SU-DHL-6 (cell line): ENCODE measurements around the gene GUCY1B1.

Experiments used
- H2AFZ ChIP-seq: fragments of 200-600 bp; sonication (generic); 2 replicates; pipeline ENCODE4 v1.6.1; 2014; ENCODE audit warnings: low read depth, mild to moderate bottlenecking, moderate library complexity, mixed read lengths, antibody characterized with exemption, low read length; ENCODE audit not compliant: severe bottlenecking
- H3F3A ChIP-seq: fragments of 200-600 bp; shearing (Covaris generic); 2 replicates; pipeline ENCODE4 v1.6.0; 2016; ENCODE audit warnings: antibody characterized with exemption, mild to moderate bottlenecking; ENCODE audit not compliant: insufficient read depth
- H3K27ac ChIP-seq: fragments of 200-600 bp; sonication (generic); 2 replicates; pipeline ENCODE4 v1.5.1; 2016; ENCODE audit warnings: low read depth, mild to moderate bottlenecking, low read length, moderate library complexity, mixed read lengths
- H3K27me3 ChIP-seq: fragments of 200-600 bp; sonication (generic), shearing (Covaris generic); 2 replicates; pipeline ENCODE4 v1.6.0; 2014; ENCODE audit warnings: mild to moderate bottlenecking, low read length
- H3K36me3 ChIP-seq: fragments of 200-600 bp; sonication (generic); 2 replicates; pipeline ENCODE4 v1.6.1; 2014; ENCODE audit warnings: mild to moderate bottlenecking, low read length, mixed read lengths
- H3K4me2 ChIP-seq: fragments of 300-600, 200-600 bp; shearing (Covaris generic), sonication (generic); 2 replicates; pipeline ENCODE4 v1.6.0; 2014; ENCODE audit warnings: low read length, low read depth, mild to moderate bottlenecking; ENCODE audit not compliant: poor library complexity, severe bottlenecking
- H3K4me3 ChIP-seq: fragments of 200-600 bp; sonication (generic); 2 replicates; pipeline ENCODE4 v1.5.1; 2014; ENCODE audit warnings: antibody characterized with exemption, low read length, mild to moderate bottlenecking, mixed read lengths; ENCODE audit not compliant: insufficient read depth, poor library complexity, severe bottlenecking
- H3K79me2 ChIP-seq: fragments of 200-600 bp; sonication (generic); 2 replicates; pipeline ENCODE4 v1.6.1; 2014; ENCODE audit warnings: mild to moderate bottlenecking, low read length, moderate library complexity; ENCODE audit not compliant: insufficient read depth
- H3K9ac ChIP-seq: fragments of 200-600 bp; sonication (generic); 2 replicates; pipeline ENCODE4 v1.7.0; 2014; ENCODE audit warnings: mild to moderate bottlenecking, low read length
- H3K9me2 ChIP-seq: fragments of 200-600 bp; sonication (generic); replicated peaks from 2 replicates; pipeline ENCODE4 v1.6.1; 2014; ENCODE audit warnings: low read length; ENCODE audit not compliant: insufficient read depth
- H3K9me3 ChIP-seq: fragments of 200-600 bp; sonication (generic); 2 replicates; pipeline ENCODE4 v1.6.1; 2014; ENCODE audit warnings: low read length, mixed read lengths; ENCODE audit not compliant: insufficient read depth
- H4K20me1 ChIP-seq: fragments of 200-600 bp; sonication (generic); 2 replicates; pipeline ENCODE4 v1.6.1; 2014; ENCODE audit warnings: low read depth, mild to moderate bottlenecking, antibody characterized with exemption, low read length, moderate library complexity, mixed read lengths
- EZH2phosphoT487 ChIP-seq: fragments of 200-600 bp; sonication (generic), shearing (Covaris generic); conservative IDR thresholded peaks from 2 replicates; pipeline ENCODE4 v1.6.1; 2018; ENCODE audit warnings: mild to moderate bottlenecking, antibody characterized with exemption, low read length, moderate library complexity, mixed read lengths
- TF ChIP-seq, protein P1 (sequence below): fragments of 200-600 bp; sonication (generic); IDR thresholded peaks from one replicate; pipeline ENCODE4 v1.5.1; 2017; ENCODE audit warnings: antibody characterized with exemption, mild to moderate bottlenecking, low read length, moderate library complexity; ENCODE audit not compliant: insufficient read depth, poor library complexity, severe bottlenecking

Gene GUCY1B1

GRCh38 chr4:155734951-155735350, 23.9 kb upstream of the GUCY1B1 start:
- H3F3A ChIP-seq, result no peaks in the 10 kb centered on the region

DNA sequence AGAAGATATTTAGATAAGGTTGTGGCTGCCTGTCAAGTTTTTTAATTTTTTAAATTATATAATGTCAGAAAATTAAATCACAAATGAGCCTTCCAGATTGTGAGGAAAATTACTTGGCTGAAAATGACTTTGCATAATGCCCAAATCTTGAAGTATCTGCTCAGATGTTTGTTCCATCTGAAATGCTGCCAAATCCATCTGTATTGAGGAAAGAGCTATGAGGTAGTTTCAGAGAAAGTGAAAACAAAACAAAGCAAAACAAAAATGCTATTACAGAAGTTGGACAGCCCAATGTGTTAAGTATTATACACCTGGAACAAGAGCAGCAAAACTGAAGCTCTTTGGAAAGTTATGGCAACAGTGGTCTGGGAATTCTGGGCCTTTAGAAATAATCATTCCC, 23.3 kb upstream of the GUCY1B1 start:
- Histone ChIP-seq H3K27ac (no peak overlapping the region), H3K27me3 (no peaks in the 10 kb centered on the region), H3K9ac (no peak overlapping the region), H4K20me1 (no peaks in the 10 kb centered on the region), H3K4me3 (no peak overlapping the region), H3K36me3 (no peaks in the 10 kb centered on the region), H2AFZ (no peak overlapping the region), H3K4me2 (no peak overlapping the region), H3K79me2 (no peaks in the 10 kb centered on the region), H3F3A (no peaks in the 10 kb centered on the region), H3K9me3 (no peaks in the 10 kb centered on the region), H3K9me2 (no peaks in the 10 kb centered on the region)
- TF ChIP-seq, protein P1, sequence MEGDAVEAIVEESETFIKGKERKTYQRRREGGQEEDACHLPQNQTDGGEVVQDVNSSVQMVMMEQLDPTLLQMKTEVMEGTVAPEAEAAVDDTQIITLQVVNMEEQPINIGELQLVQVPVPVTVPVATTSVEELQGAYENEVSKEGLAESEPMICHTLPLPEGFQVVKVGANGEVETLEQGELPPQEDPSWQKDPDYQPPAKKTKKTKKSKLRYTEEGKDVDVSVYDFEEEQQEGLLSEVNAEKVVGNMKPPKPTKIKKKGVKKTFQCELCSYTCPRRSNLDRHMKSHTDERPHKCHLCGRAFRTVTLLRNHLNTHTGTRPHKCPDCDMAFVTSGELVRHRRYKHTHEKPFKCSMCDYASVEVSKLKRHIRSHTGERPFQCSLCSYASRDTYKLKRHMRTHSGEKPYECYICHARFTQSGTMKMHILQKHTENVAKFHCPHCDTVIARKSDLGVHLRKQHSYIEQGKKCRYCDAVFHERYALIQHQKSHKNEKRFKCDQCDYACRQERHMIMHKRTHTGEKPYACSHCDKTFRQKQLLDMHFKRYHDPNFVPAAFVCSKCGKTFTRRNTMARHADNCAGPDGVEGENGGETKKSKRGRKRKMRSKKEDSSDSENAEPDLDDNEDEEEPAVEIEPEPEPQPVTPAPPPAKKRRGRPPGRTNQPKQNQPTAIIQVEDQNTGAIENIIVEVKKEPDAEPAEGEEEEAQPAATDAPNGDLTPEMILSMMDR, result no peak
- TF ChIP-seq EZH2phosphoT487, result no peak

More at GRCh38 chr4:155734951-155735350, 23.9 kb upstream of the GUCY1B1 start:
- Histone ChIP-seq H3K4me3 (no peak overlapping the region), H3K27ac (no peak overlapping the region), H3K36me3 (no peaks in the 10 kb centered on the region), H4K20me1 (no peaks in the 10 kb centered on the region), H3K27me3 (no peaks in the 10 kb centered on the region), H2AFZ (no peak overlapping the region), H3K9ac (no peak overlapping the region), H3K79me2 (no peaks in the 10 kb centered on the region), H3K4me2 (no peak overlapping the region), H3K9me2 (no peaks in the 10 kb centered on the region), H3K9me3 (no peaks in the 10 kb centered on the region)
- no peak for TF ChIP-seq EZH2phosphoT487
- TF ChIP-seq, protein P1, result no peak

- no peaks in the 10 kb centered on the region for H4K20me1 ChIP-seq
- H3K9me2 ChIP-seq, result no peaks in the 10 kb centered on the region
- no peaks in the 10 kb centered on the region for H3K79me2 ChIP-seq
- H3F3A ChIP-seq, result no peaks in the 10 kb centered on the region
- no peak overlapping the region for H3K27ac ChIP-seq
- H3K9me3 ChIP-seq, result no peaks in the 10 kb centered on the region
- no peak overlapping the region for H3K9ac ChIP-seq
- H3K4me2 ChIP-seq, result no peak overlapping the region
- TF ChIP-seq EZH2phosphoT487, result no peak
- TF ChIP-seq, protein P1, result no peak
- no peaks in the 10 kb centered on the region for H3K36me3 ChIP-seq
- H3K27me3 ChIP-seq, result no peaks in the 10 kb centered on the region
- H2AFZ ChIP-seq, result no peak overlapping the region
- H3K4me3 ChIP-seq, result no peak overlapping the region
Observed at GRCh38 chr4:155738548-155738947, 20.3 kb upstream of the GUCY1B1 start.
